ENCODE data around the gene BUD23. TPM values are rescaled to one million over a fixed set of nuclear protein-coding genes. Genes with fewer than 3 reads are reported as not detected.
"Not testable (repeated sequence)": the region's sequence is repeated elsewhere in the genome, so short reads cannot be mapped to it uniquely, and the experiment has no call there.

Gene BUD23
- total RNA-seq, 4 donors from 2014 or later = 41.5 to 65.0 (median 45.3) TPM

- TF ChIP-seq POLR2AphosphoS5 (IDR thresholded peaks at IDR 0.05) (no peak), POLR2A (IDR thresholded peaks at IDR 0.05) (no peak), CTCF (IDR thresholded peaks at IDR 0.05) (no peak), EP300 (IDR thresholded peaks at IDR 0.05) (no peak)
- Histone ChIP-seq H3K4me1 (peaks cover 0 to 70% (median 35%) of the 10 kb centered on the region in 3 donors), H3K4me3 (peak overlapping the region; percentile 59 to 89), H3K27ac (peak overlapping the region in 3 of 4 donors; percentile 76 to 83 (median 80)), H3K36me3 (no peaks in the 10 kb centered on the region), H3K27me3 (no peaks in the 10 kb centered on the region), H3K9me3 (no peaks in the 10 kb centered on the region)
- no CpG with 5 or more reads among the region's 9 CpGs for WGBS, 2 donors (ENCODE audit: low coverage in 1 of 2)
- ATAC-seq = no peak
These were observed 35.1 kb downstream of the BUD23 start for GRCh38 chr7:73718438-73718881.

- no peaks in the 10 kb centered on the region for H3K27me3 ChIP-seq
- ATAC-seq = peak; percentile 89
- no peaks in the 10 kb centered on the region for H3K9me3 ChIP-seq
- TF ChIP-seq POLR2AphosphoS5 (IDR thresholded peaks at IDR 0.05) (peak; percentile 23), CTCF (IDR thresholded peaks at IDR 0.05) (no peak), POLR2A (IDR thresholded peaks at IDR 0.05) (peak; percentile 30 to 46), EP300 (IDR thresholded peaks at IDR 0.05) (no peak)
- peak within 1 kb of the TSS in 3 of 4 donors; percentile 75 to 83 (median 80) for H3K27ac ChIP-seq
- H3K36me3 ChIP-seq = no peaks in the 10 kb centered on the region
- WGBS, 2 donors (ENCODE audit: low coverage in 1 of 2) = no CpG with 5 or more reads among the region's 96 CpGs
- peaks cover 0 to 70% (median 35%) of the 10 kb centered on the region in 3 donors for H3K4me1 ChIP-seq
- peak within 1 kb of the TSS; percentile 59 to 89 for H3K4me3 ChIP-seq
These were observed 35.8 kb downstream of the BUD23 start, which contains the start of gene STX1A for GRCh38 chr7:73718905-73719805. Gene STX1A, minus strand, starts transcription at chr7:73719669. Its CDS starts 38 bp downstream, at chr7:73719631.

- peak; percentile 23 for ATAC-seq
- H3K27ac ChIP-seq = peak overlapping the region in 3 of 4 donors; percentile 64 to 80 (median 75)
- WGBS, 2 donors (ENCODE audit: low coverage in 1 of 2) = 21 to 41% methylated on average over 3 to 4 of the region's 16 CpGs
These were observed 36.4 kb downstream of the BUD23 start for GRCh38 chr7:73719806-73720169.

GRCh38 chr7:73720443-73720842, 37.0 kb downstream of the BUD23 start:
- not testable (repeated sequence) for H3K4me3 ChIP-seq, ATAC-seq, H3K27me3 ChIP-seq, H3K36me3 ChIP-seq, H3K9me3 ChIP-seq
- Histone ChIP-seq H3K4me1 (peaks cover 0 to 66% (median 34%) of the 10 kb centered on the region in 3 donors), H3K27ac (peak overlapping the region in 2 of 4 donors; percentile 75 to 80)
- 93 to 98% methylated on average over 2 to 9 of the region's 9 CpGs for WGBS, 2 donors (ENCODE audit: low coverage in 1 of 2)

More at GRCh38 chr7:73719806-73720169, 36.4 kb downstream of the BUD23 start:
- Histone ChIP-seq H3K36me3 (no peaks in the 10 kb centered on the region), H3K4me1 (peaks cover 0 to 70% (median 35%) of the 10 kb centered on the region in 3 donors), H3K27me3 (no peaks in the 10 kb centered on the region), H3K9me3 (no peaks in the 10 kb centered on the region), H3K4me3 (peak overlapping the region; percentile 15 to 89)
- no peak for TF ChIP-seq EP300 (IDR thresholded peaks at IDR 0.05)
- no peak for TF ChIP-seq POLR2AphosphoS5 (IDR thresholded peaks at IDR 0.05)
- no peak for TF ChIP-seq CTCF (IDR thresholded peaks at IDR 0.05)
- TF ChIP-seq POLR2A (IDR thresholded peaks at IDR 0.05) = no peak

GRCh38 chr7:73721377-73721817, 38.0 kb downstream of the BUD23 start:
- Histone ChIP-seq H3K27ac (peak overlapping the region in 3 of 4 donors; percentile 36 to 68 (median 64)), H3K27me3 (peaks cover 6% of the 10 kb centered on the region), H3K4me3 (no peak overlapping the region), H3K4me1 (peaks cover 0 to 61% (median 24%) of the 10 kb centered on the region in 3 donors), H3K36me3 (no peaks in the 10 kb centered on the region), H3K9me3 (no peaks in the 10 kb centered on the region)
- peak; percentile 42 for ATAC-seq
- peak; percentile 59 for TF ChIP-seq POLR2AphosphoS5 (IDR thresholded peaks at IDR 0.05)
- no peak for TF ChIP-seq CTCF (IDR thresholded peaks at IDR 0.05)
- 80 to 100% methylated on average over 1 to 2 of the region's 3 CpGs for WGBS, 2 donors (ENCODE audit: low coverage in 1 of 2)

- H3K36me3 ChIP-seq, ATAC-seq, H3K4me3 ChIP-seq, H3K9me3 ChIP-seq: not testable (repeated sequence)
- H3K4me1 ChIP-seq = peaks cover 0 to 53% (median 16%) of the 10 kb centered on the region in 3 donors
- H3K27me3 ChIP-seq = peaks cover 13% of the 10 kb centered on the region
- 97% methylated on average over 4 of the region's 4 CpGs; no CpG with 5 or more reads in 1 of the 2 donors for WGBS, 2 donors (ENCODE audit: low coverage in 1 of 2)
- peak overlapping the region in 1 of 4 donors; percentile 68 for H3K27ac ChIP-seq
These were observed 38.8 kb downstream of the BUD23 start for GRCh38 chr7:73722182-73722581.

Data from gastroesophageal sphincter (tissue), 4 donors.